GM19467 (cell line): Measurements from ENCODE around the gene HDAC2.
"Not testable (repeated sequence)": the region's sequence is repeated elsewhere in the genome, so short reads cannot be mapped to it uniquely, and the experiment has no call there.

Source experiments
- ATAC-seq: cut with Tn5 transposase; IDR thresholded peaks from one replicate; pipeline ENCODE4 v1.9.1; 2021; ENCODE audit warnings: mild to moderate bottlenecking, moderate library complexity; ENCODE audit not compliant: unreplicated experiment

The HDAC2 gene

GRCh38 chr6:113976806-113977205, 5.9 kb upstream of the HDAC2 start:
- no peak for ATAC-seq

GRCh38 chr6:113971741-113972140, 793 bp upstream of the HDAC2 start:
- no peak for ATAC-seq

DNA sequence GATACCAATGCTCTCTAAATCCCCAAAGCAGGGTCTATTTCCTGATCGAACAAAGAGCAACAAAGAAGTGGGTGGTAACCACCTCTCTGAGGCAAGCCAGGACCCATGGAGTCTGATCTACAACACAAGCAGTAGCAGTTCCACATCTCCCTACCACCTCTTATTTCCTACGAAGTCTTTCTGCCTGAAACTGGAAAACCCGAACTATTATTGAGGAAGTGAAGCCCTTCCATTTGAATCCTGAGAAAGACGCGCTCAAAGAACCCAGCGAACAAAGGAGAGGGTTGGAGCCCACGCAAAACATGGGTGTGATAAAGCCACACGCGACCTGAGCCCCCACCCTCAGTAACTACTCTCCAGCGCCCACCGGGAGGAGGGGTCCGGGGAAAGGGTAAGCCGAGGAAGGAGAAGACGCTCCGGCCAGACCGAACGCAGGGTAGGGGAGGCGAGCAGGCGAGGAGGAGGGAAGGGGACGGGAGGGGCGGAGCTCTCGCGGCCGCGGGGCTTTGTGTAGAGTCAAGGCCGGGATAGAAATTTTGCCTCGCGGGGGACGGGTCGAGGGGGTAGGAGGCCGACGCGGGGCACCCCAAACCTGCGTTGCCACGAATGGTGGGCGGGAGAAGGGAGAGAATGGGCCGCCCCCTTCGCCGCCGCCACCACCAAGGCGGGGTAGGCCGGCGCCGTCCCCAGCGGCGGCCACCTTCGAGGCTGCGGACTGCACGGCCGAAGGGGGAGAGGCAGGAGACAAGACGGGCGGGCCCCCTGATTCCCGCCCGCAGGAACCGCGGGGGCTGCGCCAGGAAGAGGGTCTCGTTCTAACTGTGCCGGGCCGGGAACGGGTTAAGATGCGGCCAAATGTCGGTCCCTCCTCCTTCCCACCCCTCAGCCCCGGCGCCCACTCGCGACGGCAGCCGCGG, 802 bp downstream of the HDAC2 start:
- ATAC-seq = peak; percentile 32

DNA sequence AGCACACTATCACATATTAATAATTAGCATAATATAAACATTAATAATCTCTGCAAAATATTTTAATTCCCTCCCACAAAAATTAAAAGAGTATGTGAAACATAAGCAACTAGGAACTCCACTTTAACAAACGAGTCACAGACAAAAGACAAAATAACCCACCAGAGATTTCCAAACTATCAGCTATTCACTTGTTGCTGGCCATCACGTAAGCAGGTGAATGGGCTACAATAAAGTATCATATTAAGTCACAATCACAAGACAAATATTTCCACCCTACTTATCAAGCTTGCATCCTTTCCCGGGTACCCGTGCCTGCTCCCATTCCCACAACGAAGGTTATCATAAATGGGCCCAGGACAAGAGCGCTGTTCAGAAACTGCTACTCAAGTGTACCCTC, 2.5 kb downstream of the HDAC2 start:
- no peak for ATAC-seq

DNA sequence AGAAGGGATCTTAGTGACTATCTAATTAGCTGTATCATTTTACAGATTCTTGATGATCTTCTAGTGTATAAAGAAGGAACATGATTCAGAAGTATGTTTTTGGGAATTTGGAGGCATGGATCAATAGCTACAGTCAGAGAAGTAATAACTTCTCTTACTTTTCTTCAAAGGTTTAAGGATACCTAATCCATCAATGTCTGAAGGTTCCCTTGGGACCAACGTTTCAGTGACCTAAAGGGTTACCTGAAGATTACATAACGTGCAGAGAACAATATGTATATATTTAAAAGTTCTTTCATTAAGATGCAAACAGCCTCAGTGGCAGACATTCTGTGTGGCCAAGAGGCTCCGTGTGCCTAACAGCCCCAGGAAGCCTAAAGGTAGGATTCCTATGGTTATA, 3.2 kb downstream of the HDAC2 start:
- no peak for ATAC-seq

- ATAC-seq = no peak
Observed at GRCh38 chr6:113960795-113961194, 10.2 kb downstream of the HDAC2 start.

GRCh38 chr6:113959235-113959634, 11.7 kb downstream of the HDAC2 start:
- no peak for ATAC-seq

GRCh38 chr6:113954653-113955052, 16.3 kb downstream of the HDAC2 start:
- ATAC-seq = no peak

DNA sequence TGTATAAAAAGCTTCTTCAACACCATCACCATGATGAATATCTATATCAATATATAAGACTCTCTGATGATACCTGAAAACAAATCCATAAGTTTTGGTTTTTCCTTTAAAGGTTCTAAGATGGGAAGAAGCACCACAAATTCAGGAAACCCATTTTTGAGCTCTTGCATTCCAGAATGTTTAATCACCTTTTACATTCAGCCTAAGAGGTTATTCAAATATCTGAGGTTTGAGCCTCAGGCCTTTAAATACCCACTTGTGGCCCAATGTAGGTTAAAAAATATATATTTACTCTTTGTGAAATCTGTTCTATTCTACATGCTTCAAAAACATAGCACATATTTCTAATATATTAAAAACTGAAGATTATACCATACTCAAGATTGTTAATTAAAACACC, 17.6 kb downstream of the HDAC2 start:
- ATAC-seq = no peak

- no peak for ATAC-seq
Observed at GRCh38 chr6:113949499-113949898, 21.4 kb downstream of the HDAC2 start.

GRCh38 chr6:113944701-113945100, 26.2 kb downstream of the HDAC2 start:
- ATAC-seq = no peak

DNA sequence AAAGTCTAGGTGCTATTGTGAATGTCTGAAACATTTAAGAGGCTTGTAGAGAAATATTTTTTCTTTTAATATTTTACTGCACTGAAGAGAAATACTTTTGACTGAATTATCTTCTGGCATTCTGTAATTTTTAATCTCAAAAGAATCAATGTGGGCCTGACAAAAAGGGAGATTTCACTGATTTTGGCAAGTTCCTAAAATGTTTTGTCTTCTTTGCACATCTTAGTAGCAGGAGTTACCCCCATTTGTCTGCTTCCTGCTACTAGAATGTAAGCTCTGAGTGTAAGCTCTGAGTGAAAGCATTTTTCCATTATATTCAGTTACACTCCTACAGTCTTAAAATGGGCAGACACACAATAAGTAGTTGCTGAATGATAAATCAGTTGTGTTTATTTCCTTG, 31.1 kb downstream of the HDAC2 start:
- ATAC-seq = no peak

GRCh38 chr6:113936093-113936934, 34.6 kb downstream of the HDAC2 start:
- ATAC-seq = peak; percentile 80

GRCh38 chr6:113934101-113934500, 36.8 kb downstream of the HDAC2 start:
- no peak for ATAC-seq

GRCh38 chr6:113931907-113932306, 39.0 kb downstream of the HDAC2 start:
- not testable (repeated sequence) for ATAC-seq

- ATAC-seq = no peak
Observed at GRCh38 chr6:113930183-113930582, 40.8 kb downstream of the HDAC2 start.

GRCh38 chr6:113927001-113927400, 43.9 kb downstream of the HDAC2 start:
- no peak for ATAC-seq

DNA sequence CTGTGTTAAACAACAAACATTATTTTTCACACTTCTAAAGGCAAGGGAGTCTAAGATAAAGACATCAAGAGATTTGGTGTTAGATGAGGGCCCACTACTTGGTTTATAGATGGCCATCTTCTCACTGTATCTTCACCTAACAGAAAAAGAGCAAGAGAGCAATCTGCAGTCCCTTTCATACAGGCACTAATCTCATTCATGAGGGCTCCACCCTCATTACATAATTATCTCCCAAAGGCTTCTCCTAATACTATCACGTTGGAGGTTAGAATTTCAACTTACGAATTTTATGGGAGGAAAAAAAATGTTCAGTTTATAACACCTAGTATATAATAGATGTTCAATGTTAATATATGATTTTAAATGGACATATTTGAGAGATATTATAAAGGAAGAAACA, 45.6 kb downstream of the HDAC2 start:
- ATAC-seq = no peak

- ATAC-seq = no peak
Observed at GRCh38 chr6:113924312-113924723, 46.6 kb downstream of the HDAC2 start.

DNA sequence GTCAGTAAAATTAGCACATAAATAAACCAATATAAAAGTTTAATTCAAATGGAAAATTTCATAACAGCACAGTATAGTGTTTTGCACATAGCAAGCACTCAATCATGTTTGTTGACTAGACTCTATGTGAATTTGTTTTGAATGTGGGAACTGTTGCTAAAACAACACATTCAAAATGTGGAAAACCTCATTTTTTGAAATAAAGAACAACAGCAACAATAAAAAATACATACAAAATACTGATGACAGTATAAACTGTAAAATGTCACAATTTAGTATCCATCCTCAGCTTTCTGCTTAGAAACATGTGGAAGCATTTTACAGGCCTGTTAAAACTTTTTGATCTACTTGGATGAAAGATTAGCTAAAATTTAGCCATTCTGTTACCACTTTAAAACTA, 47.4 kb downstream of the HDAC2 start:
- no peak for ATAC-seq

GRCh38 chr6:113921299-113921904, 49.5 kb downstream of the HDAC2 start:
- no peak for ATAC-seq
